Measurements from ENCODE around the gene VTN.

DNA sequence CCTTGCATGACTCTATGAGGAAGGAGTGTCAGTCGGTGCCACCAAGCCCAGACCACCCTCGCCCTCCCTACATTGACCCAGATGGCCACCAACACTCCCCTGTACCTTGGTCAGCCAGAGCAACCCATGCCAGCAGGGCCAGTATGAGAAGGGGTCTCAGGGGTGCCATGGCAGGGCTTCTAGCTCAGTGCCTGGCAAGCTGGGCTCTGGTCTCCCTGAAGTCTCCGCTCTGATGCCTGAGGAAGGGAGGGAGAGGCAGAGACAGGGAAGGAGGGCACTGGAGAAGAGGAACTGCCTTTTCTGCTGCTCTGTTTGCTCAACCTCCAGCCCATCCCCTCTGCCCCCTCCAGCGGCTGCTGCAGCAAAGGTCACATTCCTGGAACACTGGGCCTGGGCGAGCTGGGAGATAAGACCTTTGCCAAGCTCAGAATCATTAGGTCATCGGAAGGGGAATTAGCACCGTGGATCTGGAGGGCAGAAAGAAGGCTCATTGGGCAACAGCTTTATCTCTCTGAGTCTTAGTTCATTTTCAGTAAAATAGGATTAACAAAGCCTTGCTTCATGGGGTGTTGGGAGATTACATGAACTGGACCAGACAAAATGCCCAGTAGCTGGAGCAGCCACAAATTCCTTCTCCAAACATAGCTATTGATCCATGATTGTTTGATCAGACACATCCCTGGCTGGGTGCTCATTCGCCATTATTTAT lies at the start of gene VTN:
- TF ChIP-seq, protein P1, sequence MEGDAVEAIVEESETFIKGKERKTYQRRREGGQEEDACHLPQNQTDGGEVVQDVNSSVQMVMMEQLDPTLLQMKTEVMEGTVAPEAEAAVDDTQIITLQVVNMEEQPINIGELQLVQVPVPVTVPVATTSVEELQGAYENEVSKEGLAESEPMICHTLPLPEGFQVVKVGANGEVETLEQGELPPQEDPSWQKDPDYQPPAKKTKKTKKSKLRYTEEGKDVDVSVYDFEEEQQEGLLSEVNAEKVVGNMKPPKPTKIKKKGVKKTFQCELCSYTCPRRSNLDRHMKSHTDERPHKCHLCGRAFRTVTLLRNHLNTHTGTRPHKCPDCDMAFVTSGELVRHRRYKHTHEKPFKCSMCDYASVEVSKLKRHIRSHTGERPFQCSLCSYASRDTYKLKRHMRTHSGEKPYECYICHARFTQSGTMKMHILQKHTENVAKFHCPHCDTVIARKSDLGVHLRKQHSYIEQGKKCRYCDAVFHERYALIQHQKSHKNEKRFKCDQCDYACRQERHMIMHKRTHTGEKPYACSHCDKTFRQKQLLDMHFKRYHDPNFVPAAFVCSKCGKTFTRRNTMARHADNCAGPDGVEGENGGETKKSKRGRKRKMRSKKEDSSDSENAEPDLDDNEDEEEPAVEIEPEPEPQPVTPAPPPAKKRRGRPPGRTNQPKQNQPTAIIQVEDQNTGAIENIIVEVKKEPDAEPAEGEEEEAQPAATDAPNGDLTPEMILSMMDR (IDR thresholded peaks at IDR 0.05 in 8 of 11, conservative IDR thresholded peaks at IDR 0.05 in 3 of 11): no peak
- TF ChIP-seq POLR2A (IDR thresholded peaks at IDR 0.05): no peak
